Measurements from ENCODE around the gene NDUFAF8.

- TF ChIP-seq CTCF (IDR thresholded peaks at IDR 0.05) (no peak), ZFX (IDR thresholded peaks at IDR 0.05; ENCODE audit: borderline replicate concordance) (no peak)
Measured at GRCh38 chr17:81263371-81264181, 24.5 kb downstream of the NDUFAF8 start.
